Measurements from ENCODE around the gene PRSS16. TPM values are rescaled to one million over a fixed set of nuclear protein-coding genes. Genes with fewer than 3 reads are reported as not detected.
"Not testable (repeated sequence)": the region's sequence is repeated elsewhere in the genome, so short reads cannot be mapped to it uniquely, and the experiment has no call there.

The PRSS16 gene
- total RNA-seq, 1 donor from 2014 or later: 10.5 TPM

DNA sequence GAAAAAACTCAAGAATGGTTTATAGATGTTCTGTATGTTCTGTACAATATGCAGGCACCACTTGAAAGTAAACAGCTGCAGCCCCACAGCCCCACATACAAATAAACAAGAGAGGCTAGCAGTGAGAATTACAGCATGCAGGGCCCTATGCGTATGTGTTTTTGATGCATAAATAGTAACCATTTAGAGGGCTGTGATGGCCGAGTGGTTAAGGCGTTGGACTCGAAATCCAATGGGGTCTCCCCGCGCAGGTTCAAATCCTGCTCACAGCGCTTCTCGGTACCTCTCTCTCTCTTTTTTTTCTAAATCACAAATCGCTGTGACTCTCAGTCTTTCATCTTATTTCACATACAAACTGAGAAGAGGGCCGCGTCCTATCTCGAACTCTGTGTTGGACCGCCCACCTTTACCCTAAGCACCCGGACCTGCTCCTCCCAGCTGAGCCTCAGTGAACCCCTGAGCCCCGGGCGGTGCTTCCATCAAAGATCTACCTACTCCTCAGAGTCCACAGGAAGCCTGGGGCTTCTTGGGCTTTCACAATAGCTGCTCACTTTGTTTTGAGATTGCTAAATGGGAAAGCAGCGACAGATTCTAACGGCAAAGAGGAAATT lies 37.7 kb upstream of the PRSS16 start:
- DNase-seq (ENCODE audit: extremely low spot score, unreplicated experiment): no peak
- H3K27me3 Mint-ChIP-seq: peaks cover 26% of the 10 kb centered on the region
- no peak overlapping the region for H3K4me3 Mint-ChIP-seq
- H3K9me3 Mint-ChIP-seq: no peaks in the 10 kb centered on the region
- peaks cover 11% of the 10 kb centered on the region for H3K4me1 Mint-ChIP-seq (ENCODE audit: unreplicated experiment)
- H3K27ac Mint-ChIP-seq: no peak overlapping the region
- H3K36me3 Mint-ChIP-seq: no peaks in the 10 kb centered on the region
- TF ChIP-seq, protein P1, sequence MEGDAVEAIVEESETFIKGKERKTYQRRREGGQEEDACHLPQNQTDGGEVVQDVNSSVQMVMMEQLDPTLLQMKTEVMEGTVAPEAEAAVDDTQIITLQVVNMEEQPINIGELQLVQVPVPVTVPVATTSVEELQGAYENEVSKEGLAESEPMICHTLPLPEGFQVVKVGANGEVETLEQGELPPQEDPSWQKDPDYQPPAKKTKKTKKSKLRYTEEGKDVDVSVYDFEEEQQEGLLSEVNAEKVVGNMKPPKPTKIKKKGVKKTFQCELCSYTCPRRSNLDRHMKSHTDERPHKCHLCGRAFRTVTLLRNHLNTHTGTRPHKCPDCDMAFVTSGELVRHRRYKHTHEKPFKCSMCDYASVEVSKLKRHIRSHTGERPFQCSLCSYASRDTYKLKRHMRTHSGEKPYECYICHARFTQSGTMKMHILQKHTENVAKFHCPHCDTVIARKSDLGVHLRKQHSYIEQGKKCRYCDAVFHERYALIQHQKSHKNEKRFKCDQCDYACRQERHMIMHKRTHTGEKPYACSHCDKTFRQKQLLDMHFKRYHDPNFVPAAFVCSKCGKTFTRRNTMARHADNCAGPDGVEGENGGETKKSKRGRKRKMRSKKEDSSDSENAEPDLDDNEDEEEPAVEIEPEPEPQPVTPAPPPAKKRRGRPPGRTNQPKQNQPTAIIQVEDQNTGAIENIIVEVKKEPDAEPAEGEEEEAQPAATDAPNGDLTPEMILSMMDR (conservative IDR thresholded peaks at IDR 0.05): no peak

DNA sequence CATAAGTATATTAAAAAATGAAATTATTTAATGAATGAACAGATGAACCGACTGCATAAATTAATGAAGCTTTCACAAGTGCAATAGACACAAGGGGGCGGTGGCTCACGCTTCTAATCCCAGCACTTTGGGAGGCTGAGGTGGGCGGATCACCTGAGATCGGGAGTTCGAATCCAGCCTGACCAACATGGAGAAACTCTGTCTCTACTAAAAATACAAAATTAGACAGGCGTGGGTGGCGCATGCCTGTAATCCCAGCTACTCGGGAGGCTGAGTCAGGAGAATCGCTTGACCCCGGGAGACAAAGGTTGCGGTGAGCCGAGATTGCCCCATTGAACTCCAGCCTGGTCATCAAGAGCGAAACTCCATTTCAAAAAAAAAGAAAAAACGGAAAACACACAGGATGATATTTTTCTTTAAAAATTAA lies 34.4 kb upstream of the PRSS16 start:
- DNase-seq (ENCODE audit: extremely low spot score, unreplicated experiment); H3K36me3 Mint-ChIP-seq; H3K27ac Mint-ChIP-seq; H3K9me3 Mint-ChIP-seq; H3K4me1 Mint-ChIP-seq (ENCODE audit: unreplicated experiment): not testable (repeated sequence)
- H3K27me3 Mint-ChIP-seq: peaks cover 18% of the 10 kb centered on the region
- H3K4me3 Mint-ChIP-seq: peak overlapping the region; percentile 59
- TF ChIP-seq, protein P1 (conservative IDR thresholded peaks at IDR 0.05): peak; percentile 13

DNA sequence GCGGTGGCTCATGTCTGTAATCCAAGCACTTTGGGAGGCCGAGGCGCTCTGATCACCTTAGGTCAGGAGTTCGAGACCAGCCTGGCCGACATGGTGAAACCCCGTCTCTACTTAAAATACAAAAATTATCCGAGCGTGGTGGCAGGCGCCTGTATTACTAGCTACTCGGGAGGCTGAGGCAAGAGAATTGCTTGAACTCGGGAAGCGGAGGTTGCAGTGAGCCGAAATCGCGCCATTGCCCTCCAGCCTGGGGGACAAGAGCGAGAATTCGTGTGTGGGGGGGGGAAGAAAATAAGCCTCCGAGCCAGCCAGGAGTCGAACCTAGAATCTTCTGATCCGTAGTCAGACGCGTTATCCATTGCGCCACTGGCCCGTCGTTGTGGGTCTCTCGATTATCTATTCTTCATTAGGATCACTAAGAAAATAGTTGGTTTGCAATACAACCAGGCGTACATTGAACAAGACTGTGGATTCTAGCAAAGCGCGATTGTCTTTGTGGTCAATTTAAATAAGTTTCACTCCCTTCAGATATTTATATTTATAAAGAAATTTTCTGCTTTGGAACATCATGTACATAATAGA lies 33.9 kb upstream of the PRSS16 start:
- Mint-ChIP-seq H3K27ac (peak overlapping the region; percentile 97), H3K36me3 (no peaks in the 10 kb centered on the region), H3K9me3 (no peaks in the 10 kb centered on the region), H3K27me3 (peaks cover 18% of the 10 kb centered on the region), H3K4me1 (ENCODE audit: unreplicated experiment) (peaks cover 7% of the 10 kb centered on the region), H3K4me3 (peak overlapping the region; percentile 92)
- DNase-seq (ENCODE audit: extremely low spot score, unreplicated experiment): no peak
- TF ChIP-seq, protein P1 (conservative IDR thresholded peaks at IDR 0.05): no peak

DNA sequence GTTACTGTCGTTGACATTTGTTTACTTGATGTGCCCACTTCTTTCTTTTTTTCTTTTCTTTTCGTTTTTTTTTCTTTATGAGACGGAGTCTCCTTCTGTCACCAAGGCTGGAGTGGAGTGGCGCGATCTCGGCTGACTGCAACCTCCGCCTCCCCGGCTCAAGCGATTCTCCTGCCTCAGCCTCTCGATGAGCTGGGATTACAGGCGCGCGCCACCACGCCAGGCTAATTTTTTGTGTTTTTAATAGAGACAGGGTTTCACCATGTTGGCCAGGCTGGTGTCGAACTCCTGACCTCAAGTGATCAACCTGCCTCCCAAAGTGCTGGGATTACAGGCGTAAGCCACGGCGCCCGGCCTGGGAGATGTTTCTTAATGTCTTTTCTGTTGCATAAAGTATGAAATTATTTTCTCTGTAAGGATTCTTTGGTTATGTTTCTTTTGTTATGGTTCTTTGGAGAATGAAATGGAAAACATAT lies 33.3 kb upstream of the PRSS16 start:
- DNase-seq (ENCODE audit: extremely low spot score, unreplicated experiment): no peak
- Mint-ChIP-seq H3K27me3 (peaks cover 18% of the 10 kb centered on the region), H3K4me1 (ENCODE audit: unreplicated experiment) (peaks cover 7% of the 10 kb centered on the region), H3K27ac (peak overlapping the region; percentile 97), H3K9me3 (no peaks in the 10 kb centered on the region), H3K36me3 (no peaks in the 10 kb centered on the region), H3K4me3 (peak overlapping the region; percentile 92)
- TF ChIP-seq, protein P1 (conservative IDR thresholded peaks at IDR 0.05): no peak

DNA sequence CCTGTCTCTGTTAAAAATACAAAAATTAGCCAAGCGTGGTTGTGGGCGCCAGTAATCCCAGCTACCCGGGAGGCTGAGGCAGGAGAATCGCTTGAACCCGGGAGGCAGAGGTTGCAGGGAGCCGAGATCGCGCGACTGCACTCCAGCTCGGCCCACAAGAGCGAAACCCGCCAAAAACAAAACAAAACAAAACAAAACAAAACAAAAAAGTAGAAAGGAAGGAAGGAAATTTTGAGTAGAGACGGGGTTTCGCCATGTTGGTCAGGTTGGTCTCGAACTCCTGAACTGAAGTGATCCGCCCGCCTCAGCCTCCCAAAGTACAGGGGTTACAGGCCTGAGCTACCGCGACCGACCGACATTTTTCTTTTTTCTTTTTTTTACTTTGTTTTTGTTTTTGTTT lies 30.6 kb upstream of the PRSS16 start:
- H3K27ac Mint-ChIP-seq: no peak overlapping the region
- TF ChIP-seq, protein P1 (conservative IDR thresholded peaks at IDR 0.05): no peak
- H3K4me1 Mint-ChIP-seq (ENCODE audit: unreplicated experiment): peaks cover 7% of the 10 kb centered on the region
- no peak for DNase-seq (ENCODE audit: extremely low spot score, unreplicated experiment)
- no peaks in the 10 kb centered on the region for H3K9me3 Mint-ChIP-seq
- no peaks in the 10 kb centered on the region for H3K36me3 Mint-ChIP-seq
- peaks cover 25% of the 10 kb centered on the region for H3K27me3 Mint-ChIP-seq
- no peak overlapping the region for H3K4me3 Mint-ChIP-seq

DNA sequence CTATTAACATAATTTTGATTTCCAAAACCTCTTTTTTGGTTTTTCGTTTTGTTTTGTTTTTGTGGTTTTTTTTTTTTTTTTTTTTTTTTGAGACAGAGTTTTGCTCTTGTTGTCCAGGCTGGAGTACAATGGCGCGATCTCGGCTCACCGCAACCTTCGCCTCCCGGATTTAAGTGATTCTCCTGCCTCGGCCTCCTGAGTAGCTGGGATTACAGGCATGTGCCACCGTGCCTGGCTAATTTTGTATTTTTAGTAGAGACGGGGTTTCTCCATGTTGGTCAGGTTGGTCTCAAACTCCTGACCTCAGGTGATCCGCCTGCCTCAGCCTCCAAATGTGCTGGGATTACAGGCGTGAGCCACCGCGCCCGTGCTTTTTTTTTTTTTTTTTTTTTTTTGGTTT lies 24.5 kb upstream of the PRSS16 start:
- not testable (repeated sequence) for H3K4me3 Mint-ChIP-seq; DNase-seq (ENCODE audit: extremely low spot score, unreplicated experiment); H3K9me3 Mint-ChIP-seq; H3K36me3 Mint-ChIP-seq; H3K27ac Mint-ChIP-seq; H3K4me1 Mint-ChIP-seq (ENCODE audit: unreplicated experiment)
- H3K27me3 Mint-ChIP-seq: peaks cover 18% of the 10 kb centered on the region
